Neural crest cell (in vitro differentiated cells): Measurements from ENCODE around the gene TMPRSS9. TPM values are rescaled to one million over a fixed set of nuclear protein-coding genes. Genes with fewer than 3 reads are reported as not detected.

Experiments
- DNase-seq: peaks from one replicate; pipeline ENCODE4 v3.0.0; 2021; ENCODE audit warnings: low read depth, mixed read lengths, low spot score
- H3K27ac Mint-ChIP-seq: one replicate; pipeline ENCODE4 v1.8.0; 2021; ENCODE audit warnings: mild to moderate bottlenecking, mixed read lengths; ENCODE audit not compliant: unreplicated experiment
- H3K27me3 Mint-ChIP-seq: 2 replicates; pipeline ENCODE4 v1.8.0; 2021; ENCODE audit warnings: low read depth, mild to moderate bottlenecking, mixed read lengths
- H3K36me3 Mint-ChIP-seq: 2 replicates; pipeline ENCODE4 v1.8.0; 2021; ENCODE audit warnings: low read depth, mild to moderate bottlenecking, mixed read lengths
- H3K4me1 Mint-ChIP-seq: 2 replicates; pipeline ENCODE4 v1.8.0; 2021; ENCODE audit warnings: mixed read lengths
- H3K4me3 Mint-ChIP-seq: one replicate; pipeline ENCODE4 v1.8.0; 2021; ENCODE audit warnings: mild to moderate bottlenecking, mixed read lengths
- H3K9me3 Mint-ChIP-seq: 2 replicates; pipeline ENCODE4 v1.8.0; 2021; ENCODE audit warnings: mixed read lengths
- total RNA-seq: library from RNA; stranded (reverse); gene quantifications from 2 replicates; pipeline ENCODE4 v1.2.1, GENCODE V29; 2021
- TF ChIP-seq, protein P1 (sequence below): fragments of 200-600 bp; sonication (generic); conservative IDR thresholded peaks from 2 replicates; pipeline ENCODE4 v1.5.0; 2021; ENCODE audit warnings: antibody characterized with exemption, mild to moderate bottlenecking

Gene TMPRSS9
- total RNA-seq, 1 donor from 2014 or later, result 0.12 TPM

DNA sequence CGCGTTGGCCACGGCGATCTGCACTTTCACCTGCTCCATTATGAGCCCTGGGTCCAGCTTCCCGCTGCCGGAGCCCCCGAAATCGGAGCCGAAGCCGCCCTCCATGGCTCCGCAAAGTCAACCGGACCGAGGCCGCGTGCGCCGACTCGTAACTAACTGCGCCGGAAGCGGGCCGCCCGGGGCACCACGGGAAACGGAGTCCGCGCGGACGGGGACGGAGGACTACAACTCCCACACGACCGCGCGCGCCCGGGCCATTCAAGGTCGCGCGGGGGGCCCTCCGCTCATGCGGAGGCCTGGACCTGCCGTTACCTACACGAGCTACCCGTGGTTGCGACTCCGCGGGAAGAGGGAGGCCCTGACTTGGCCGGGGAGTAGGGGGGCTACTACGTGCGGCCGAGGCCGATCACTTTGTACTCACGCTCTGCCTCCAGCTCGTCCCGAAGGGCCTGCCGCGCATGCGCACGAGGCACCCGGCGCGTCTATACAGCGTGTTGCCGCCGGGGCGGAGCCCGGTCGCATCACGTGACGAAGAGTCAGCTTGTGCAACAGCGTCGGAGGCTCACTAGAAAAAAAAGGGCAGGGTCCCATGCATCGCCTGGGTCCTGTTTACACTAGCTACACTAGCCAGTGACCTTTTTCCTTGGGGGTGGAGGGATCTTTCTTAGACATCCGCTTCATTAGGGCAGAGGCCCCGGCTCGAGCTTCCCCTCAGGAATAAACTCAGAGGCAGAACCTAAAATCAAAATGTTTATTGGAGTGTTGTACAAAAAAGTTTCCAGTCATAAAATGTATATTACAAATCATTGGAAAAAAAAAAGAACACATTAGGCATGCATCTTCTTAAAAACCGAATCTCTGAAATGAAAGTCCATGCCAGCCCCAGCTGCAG lies 67.6 kb downstream of the TMPRSS9 start, which contains the start of gene TIMM13:
Gene TIMM13 (minus strand): TSS at position 158 of the 892 bp plus-strand sequence. CDS start 53 bp downstream, at position 105.
- H3K27ac Mint-ChIP-seq, result peak within 1 kb of the TSS; percentile 98
- peak; percentile 93 for DNase-seq
- H3K36me3 Mint-ChIP-seq, result peaks cover 5% of the 10 kb centered on the region
- H3K4me1 Mint-ChIP-seq, result peaks cover 16% of the 10 kb centered on the region
- peak within 1 kb of the TSS; percentile 97 for H3K4me3 Mint-ChIP-seq
- no peaks in the 10 kb centered on the region for H3K9me3 Mint-ChIP-seq
- TF ChIP-seq, protein P1, sequence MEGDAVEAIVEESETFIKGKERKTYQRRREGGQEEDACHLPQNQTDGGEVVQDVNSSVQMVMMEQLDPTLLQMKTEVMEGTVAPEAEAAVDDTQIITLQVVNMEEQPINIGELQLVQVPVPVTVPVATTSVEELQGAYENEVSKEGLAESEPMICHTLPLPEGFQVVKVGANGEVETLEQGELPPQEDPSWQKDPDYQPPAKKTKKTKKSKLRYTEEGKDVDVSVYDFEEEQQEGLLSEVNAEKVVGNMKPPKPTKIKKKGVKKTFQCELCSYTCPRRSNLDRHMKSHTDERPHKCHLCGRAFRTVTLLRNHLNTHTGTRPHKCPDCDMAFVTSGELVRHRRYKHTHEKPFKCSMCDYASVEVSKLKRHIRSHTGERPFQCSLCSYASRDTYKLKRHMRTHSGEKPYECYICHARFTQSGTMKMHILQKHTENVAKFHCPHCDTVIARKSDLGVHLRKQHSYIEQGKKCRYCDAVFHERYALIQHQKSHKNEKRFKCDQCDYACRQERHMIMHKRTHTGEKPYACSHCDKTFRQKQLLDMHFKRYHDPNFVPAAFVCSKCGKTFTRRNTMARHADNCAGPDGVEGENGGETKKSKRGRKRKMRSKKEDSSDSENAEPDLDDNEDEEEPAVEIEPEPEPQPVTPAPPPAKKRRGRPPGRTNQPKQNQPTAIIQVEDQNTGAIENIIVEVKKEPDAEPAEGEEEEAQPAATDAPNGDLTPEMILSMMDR, result no peak
- H3K27me3 Mint-ChIP-seq, result peaks cover 6% of the 10 kb centered on the region

DNA sequence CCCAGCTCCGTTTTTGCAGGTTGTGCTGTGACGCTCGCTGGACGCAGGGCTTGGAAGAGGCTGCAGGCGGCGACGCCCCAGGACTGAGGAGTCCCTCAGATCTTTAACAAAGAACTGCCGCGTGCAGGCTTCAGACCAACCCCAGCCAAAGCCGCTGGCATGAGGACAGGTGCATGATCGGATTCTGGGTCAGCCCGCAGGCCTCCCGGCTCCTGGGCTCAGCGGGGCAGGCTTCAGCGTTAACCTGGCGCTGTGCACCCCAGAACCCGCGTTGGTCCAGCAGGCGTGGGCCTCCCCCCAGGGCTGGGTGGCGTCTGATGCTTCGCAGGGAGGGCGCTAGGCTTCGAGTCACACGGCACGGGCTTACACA lies 68.2 kb downstream of the TMPRSS9 start:
- Mint-ChIP-seq H3K27me3 (peaks cover 6% of the 10 kb centered on the region), H3K36me3 (peaks cover 5% of the 10 kb centered on the region), H3K4me3 (peak overlapping the region; percentile 97), H3K27ac (peak overlapping the region; percentile 7), H3K4me1 (peaks cover 16% of the 10 kb centered on the region), H3K9me3 (no peaks in the 10 kb centered on the region)
- DNase-seq, result no peak
- TF ChIP-seq, protein P1, result no peak

DNA sequence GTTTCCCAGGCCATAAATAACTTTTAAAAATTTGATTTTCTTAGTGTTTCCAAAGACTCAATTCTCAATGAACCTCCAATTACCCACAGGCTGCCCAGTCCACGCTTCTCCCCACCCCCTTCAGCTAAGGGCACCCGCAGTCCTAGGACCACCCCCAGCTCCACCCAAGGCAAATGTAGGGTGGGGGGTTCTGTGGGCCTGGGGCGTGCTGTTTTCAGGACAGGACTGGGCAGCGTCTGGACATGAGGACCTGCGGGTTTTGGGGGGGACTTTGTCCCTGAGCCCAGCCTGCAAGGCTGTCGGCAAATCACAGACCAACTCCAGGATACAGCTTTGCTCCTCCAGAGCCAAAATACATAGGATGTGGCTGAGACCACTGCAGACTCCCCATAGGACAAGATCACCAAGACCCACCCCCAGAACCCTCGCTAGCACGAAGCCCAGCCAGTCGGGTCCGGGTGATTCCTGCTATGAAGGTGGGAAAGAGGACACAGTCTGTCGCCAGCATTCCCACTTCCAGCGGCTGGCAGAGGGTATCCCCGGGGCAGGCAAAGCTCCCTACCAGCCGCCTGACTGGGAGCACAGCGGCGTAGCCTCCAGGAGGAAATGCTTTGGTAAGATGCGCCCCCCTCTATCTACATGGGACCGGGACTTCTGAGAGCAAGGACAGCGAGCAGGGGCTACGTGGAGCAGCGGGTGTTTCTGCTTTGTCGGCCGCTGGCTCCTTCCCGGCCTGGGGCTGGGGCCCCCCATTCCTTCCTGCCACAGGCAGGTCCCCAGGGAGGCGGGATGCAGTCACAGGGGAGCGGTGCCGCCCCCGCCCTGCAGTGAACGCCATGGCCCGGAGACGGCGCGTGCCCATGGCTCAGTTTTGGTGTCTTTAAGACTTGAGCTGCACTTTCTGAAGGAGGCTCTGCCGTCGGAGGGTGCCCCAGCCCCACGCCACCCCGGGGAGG lies 69.0 kb downstream of the TMPRSS9 start:
- H3K27me3 Mint-ChIP-seq, result peaks cover 6% of the 10 kb centered on the region
- peak overlapping the region; percentile 54 for H3K4me3 Mint-ChIP-seq
- H3K4me1 Mint-ChIP-seq, result peaks cover 16% of the 10 kb centered on the region
- TF ChIP-seq, protein P1, result no peak
- peak overlapping the region; percentile 57 for H3K27ac Mint-ChIP-seq
- H3K9me3 Mint-ChIP-seq, result no peaks in the 10 kb centered on the region
- H3K36me3 Mint-ChIP-seq, result peaks cover 5% of the 10 kb centered on the region
- DNase-seq, result no peak

DNA sequence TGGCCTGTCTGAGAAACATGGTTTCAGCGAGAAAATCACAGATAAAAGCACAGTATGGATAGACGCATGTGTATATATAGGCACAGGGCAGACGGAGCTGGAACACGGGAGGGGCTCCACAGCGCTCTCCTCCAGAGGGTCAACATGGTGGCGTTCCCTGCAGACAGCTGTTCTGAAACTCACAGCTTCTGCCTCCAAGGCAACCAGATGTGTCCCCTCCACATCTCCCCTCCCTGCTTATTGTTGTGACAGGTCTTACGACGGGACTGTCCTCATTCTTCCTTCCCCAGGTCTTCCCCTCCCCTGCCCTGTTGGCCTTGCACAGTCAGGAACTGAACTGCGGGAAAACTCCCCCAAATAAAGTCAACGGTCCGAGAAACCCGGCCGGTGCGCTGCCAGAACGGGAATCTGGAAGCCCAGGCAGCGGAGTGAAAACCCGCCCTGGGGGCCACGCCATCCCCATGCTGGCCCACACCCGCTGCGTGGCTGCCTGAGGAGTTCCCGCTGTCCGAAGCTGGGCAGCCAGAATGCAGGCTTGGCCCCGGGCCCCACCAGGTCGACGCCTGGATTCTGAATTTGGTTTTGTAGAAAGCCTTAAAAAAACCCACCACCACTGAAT lies 70.0 kb downstream of the TMPRSS9 start:
- Mint-ChIP-seq H3K9me3 (no peaks in the 10 kb centered on the region), H3K27ac (no peak overlapping the region), H3K36me3 (peaks cover 5% of the 10 kb centered on the region), H3K4me1 (peaks cover 16% of the 10 kb centered on the region), H3K4me3 (peak overlapping the region; percentile 64), H3K27me3 (peaks cover 6% of the 10 kb centered on the region)
- TF ChIP-seq, protein P1, result no peak
- no peak for DNase-seq
